ENCODE results near the gene SMYD3. TPM values are rescaled to one million over a fixed set of nuclear protein-coding genes. Genes with fewer than 3 reads are reported as not detected.

Gene SMYD3
- total RNA-seq, 1 donor from 2014 or later = 0.32 TPM

GRCh38 chr1:245879091-245879490, 628.0 kb downstream of the SMYD3 start:
- Histone ChIP-seq H3K27ac (no peak overlapping the region), H3K36me3 (no peaks in the 10 kb centered on the region), H3K9me3 (no peaks in the 10 kb centered on the region), H3K4me3 (no peak overlapping the region), H3K27me3 (no peaks in the 10 kb centered on the region), H3K4me1 (no peaks in the 10 kb centered on the region)
- no peak for TF ChIP-seq CTCF (IDR thresholded peaks at IDR 0.05)
- intact Hi-C loops (cut with DNase I) = no loop called here
- no peak for DNase-seq (ENCODE audit: low spot score in 2 of 2)

- no peak for TF ChIP-seq CTCF (IDR thresholded peaks at IDR 0.05)
- no peak for DNase-seq (ENCODE audit: low spot score in 2 of 2)
- intact Hi-C loops (cut with DNase I) = no loop called here
- no peaks in the 10 kb centered on the region for H3K27me3 ChIP-seq
- no peaks in the 10 kb centered on the region for H3K36me3 ChIP-seq
- H3K9me3 ChIP-seq = no peaks in the 10 kb centered on the region
- H3K27ac ChIP-seq = no peak overlapping the region
- no peak overlapping the region for H3K4me3 ChIP-seq
- no peaks in the 10 kb centered on the region for H3K4me1 ChIP-seq
These were observed 628.5 kb downstream of the SMYD3 start for GRCh38 chr1:245878585-245878984.

GRCh38 chr1:245877976-245878375, 629.1 kb downstream of the SMYD3 start:
- Histone ChIP-seq H3K4me3 (no peak overlapping the region), H3K4me1 (no peaks in the 10 kb centered on the region), H3K27me3 (no peaks in the 10 kb centered on the region), H3K27ac (no peak overlapping the region), H3K9me3 (no peaks in the 10 kb centered on the region), H3K36me3 (no peaks in the 10 kb centered on the region)
- no peak for TF ChIP-seq CTCF (IDR thresholded peaks at IDR 0.05)
- DNase-seq (ENCODE audit: low spot score in 2 of 2) = no peak
- intact Hi-C loops (cut with DNase I) = no loop called here

- Histone ChIP-seq H3K4me1 (no peaks in the 10 kb centered on the region), H3K4me3 (no peak overlapping the region), H3K9me3 (no peaks in the 10 kb centered on the region), H3K27me3 (no peaks in the 10 kb centered on the region), H3K27ac (no peak overlapping the region), H3K36me3 (no peaks in the 10 kb centered on the region)
- intact Hi-C loops (cut with DNase I) = no loop called here
- no peak for TF ChIP-seq CTCF (IDR thresholded peaks at IDR 0.05)
- DNase-seq (ENCODE audit: low spot score in 2 of 2) = no peak
These were observed 630.5 kb downstream of the SMYD3 start for GRCh38 chr1:245876586-245876985.

GRCh38 chr1:245875581-245876261, 631.4 kb downstream of the SMYD3 start:
- no peaks in the 10 kb centered on the region for H3K27me3 ChIP-seq
- TF ChIP-seq CTCF (IDR thresholded peaks at IDR 0.05) = no peak
- H3K4me1 ChIP-seq = no peaks in the 10 kb centered on the region
- intact Hi-C loops (cut with DNase I) = no loop called here
- no peaks in the 10 kb centered on the region for H3K36me3 ChIP-seq
- no peaks in the 10 kb centered on the region for H3K9me3 ChIP-seq
- no peak overlapping the region for H3K4me3 ChIP-seq
- DNase-seq (ENCODE audit: low spot score in 2 of 2) = no peak
- H3K27ac ChIP-seq = no peak overlapping the region
